Parathyroid adenoma (tissue), 2 donors: Measurements from ENCODE around the gene CACNA1G.

Experiments used
- H2AFZ ChIP-seq: fragments of 300-600 bp; sonication (generic); one replicate; pipeline ENCODE4 v1.7.0; 2017; ENCODE audit warnings: antibody characterized with exemption, mild to moderate bottlenecking
- H3K27ac ChIP-seq: fragments of 300-600 bp; sonication (generic); one replicate; pipeline ENCODE4 v1.7.0; 2017
- H3K27me3 ChIP-seq: fragments of 300-600 bp; sonication (generic); one replicate; pipeline ENCODE4 v1.7.0; 2017; ENCODE audit warnings: low read length; ENCODE audit not compliant: control insufficient read depth, insufficient read depth
- H3K36me3 ChIP-seq: fragments of 300-600 bp; sonication (generic); one replicate; pipeline ENCODE4 v1.7.0; 2017; ENCODE audit warnings: low read length; ENCODE audit not compliant: control insufficient read depth, insufficient read depth
- H3K4me1 ChIP-seq: fragments of 300-600 bp; sonication (generic); one replicate; pipeline ENCODE4 v1.7.0; 2017; ENCODE audit warnings: control low read depth
- H3K4me2 ChIP-seq: fragments of 300-600 bp; sonication (generic); one replicate; pipeline ENCODE4 v1.7.0; 2017; ENCODE audit warnings: low read length
- H3K4me3 ChIP-seq: fragments of 300-600 bp; sonication (generic); one replicate; pipeline ENCODE4 v1.7.0; 2017; ENCODE audit warnings: low read depth, low read length
- H3K79me2 ChIP-seq: fragments of 300-600 bp; sonication (generic); one replicate; pipeline ENCODE4 v1.7.0; 2017; ENCODE audit warnings: control low read depth
- H3K9ac ChIP-seq: fragments of 300-600 bp; sonication (generic); one replicate; pipeline ENCODE4 v1.7.0; 2017; ENCODE audit warnings: mild to moderate bottlenecking
- H3K9me3 ChIP-seq: fragments of 300-600 bp; sonication (generic); one replicate; pipeline ENCODE4 v1.7.0; 2017; ENCODE audit warnings: low read length; ENCODE audit not compliant: control insufficient read depth
- CTCF ChIP-seq: fragments of 300-600 bp; sonication (generic); IDR thresholded peaks from one replicate; pipeline ENCODE4 v1.7.0; 2017; ENCODE audit warnings: antibody characterized with exemption, mild to moderate bottlenecking
- donor health status: primary hyperparathyroidism.

The CACNA1G gene

GRCh38 chr17:50675190-50675589, 114.7 kb downstream of the CACNA1G start:
- no peak overlapping the region for H3K4me3 ChIP-seq
- H3K27ac ChIP-seq: no peak overlapping the region
- H2AFZ ChIP-seq: no peak overlapping the region
- no peak overlapping the region for H3K9ac ChIP-seq
- no peaks in the 10 kb centered on the region for H3K27me3 ChIP-seq
- H3K9me3 ChIP-seq: no peaks in the 10 kb centered on the region
- no peaks in the 10 kb centered on the region for H3K79me2 ChIP-seq
- no peak for TF ChIP-seq CTCF
- no peak overlapping the region for H3K4me2 ChIP-seq
- no peaks in the 10 kb centered on the region for H3K36me3 ChIP-seq
- H3K4me1 ChIP-seq: peaks cover 7% of the 10 kb centered on the region

- peaks cover 7% of the 10 kb centered on the region for H3K4me1 ChIP-seq
- no peak overlapping the region for H3K27ac ChIP-seq
- no peak overlapping the region for H3K4me3 ChIP-seq
- H3K36me3 ChIP-seq: no peaks in the 10 kb centered on the region
- H3K27me3 ChIP-seq: no peaks in the 10 kb centered on the region
- TF ChIP-seq CTCF: no peak
- H3K79me2 ChIP-seq: no peaks in the 10 kb centered on the region
- H3K9ac ChIP-seq: no peak overlapping the region
- no peaks in the 10 kb centered on the region for H3K9me3 ChIP-seq
- no peak overlapping the region for H3K4me2 ChIP-seq
- H2AFZ ChIP-seq: no peak overlapping the region
These were observed 115.1 kb downstream of the CACNA1G start for GRCh38 chr17:50675627-50676026.

- no peak for TF ChIP-seq CTCF
- Histone ChIP-seq H3K27ac (no peak overlapping the region), H3K9ac (no peak overlapping the region), H3K4me2 (no peak overlapping the region), H3K9me3 (no peaks in the 10 kb centered on the region), H3K36me3 (no peaks in the 10 kb centered on the region), H3K4me3 (no peak overlapping the region), H3K27me3 (no peaks in the 10 kb centered on the region), H2AFZ (no peak overlapping the region), H3K4me1 (peaks cover 1% of the 10 kb centered on the region), H3K79me2 (no peaks in the 10 kb centered on the region)
These were observed 115.8 kb downstream of the CACNA1G start for GRCh38 chr17:50676065-50676975.
